CD4-positive, alpha-beta T cell treated with Interleukin-4 for 1 hour (primary cell): ENCODE data around the gene POLD1.
"Not testable (repeated sequence)": the region's sequence is repeated elsewhere in the genome, so short reads cannot be mapped to it uniquely, and the experiment has no call there.

ENCODE experiments used
- DNase-seq, 2 donors: peaks; one replicate each; pipeline ENCODE4 v3.0.0-alpha.2; 2020 to 2022

The POLD1 gene

GRCh38 chr19:50439130-50439529, 55.0 kb downstream of the POLD1 start:
- not testable (repeated sequence) for DNase-seq

- no peak for DNase-seq
Measured at GRCh38 chr19:50444059-50444458, 59.9 kb downstream of the POLD1 start.

- no peak for DNase-seq
Measured at GRCh38 chr19:50447053-50447452, 62.9 kb downstream of the POLD1 start.

- DNase-seq = no peak
Measured at GRCh38 chr19:50447750-50448149, 63.6 kb downstream of the POLD1 start.

- no peak for DNase-seq
Measured at GRCh38 chr19:50449236-50449899, 65.2 kb downstream of the POLD1 start.

GRCh38 chr19:50450369-50451222, 66.4 kb downstream of the POLD1 start:
- DNase-seq = no peak

- DNase-seq = no peak
Measured at GRCh38 chr19:50451223-50451534, 67.0 kb downstream of the POLD1 start.

- no peak for DNase-seq
Measured at GRCh38 chr19:50453243-50453642, 69.1 kb downstream of the POLD1 start.

- DNase-seq = no peak
Measured at GRCh38 chr19:50455992-50456391, 71.8 kb downstream of the POLD1 start.

GRCh38 chr19:50457300-50457699, 73.2 kb downstream of the POLD1 start:
- no peak for DNase-seq

- no peak for DNase-seq
Measured at GRCh38 chr19:50458396-50459066, 74.4 kb downstream of the POLD1 start.

- DNase-seq = no peak
Measured at GRCh38 chr19:50459067-50459456, 74.9 kb downstream of the POLD1 start.

- DNase-seq = no peak
Measured at GRCh38 chr19:50459638-50460037, 75.5 kb downstream of the POLD1 start.

GRCh38 chr19:50460161-50460765, 76.1 kb downstream of the POLD1 start:
- DNase-seq = peak in 1 of 2 donors; percentile 50

- DNase-seq = peak; percentile 74 to 75
Measured at GRCh38 chr19:50461066-50461875, 77.1 kb downstream of the POLD1 start.

GRCh38 chr19:50462970-50463369, 78.8 kb downstream of the POLD1 start:
- no peak for DNase-seq

- DNase-seq = no peak
Measured at GRCh38 chr19:50464348-50464747, 80.2 kb downstream of the POLD1 start.

- no peak for DNase-seq
Measured at GRCh38 chr19:50465000-50465399, 80.9 kb downstream of the POLD1 start.

GRCh38 chr19:50465986-50466705, 82.0 kb downstream of the POLD1 start:
- no peak for DNase-seq

- DNase-seq = no peak
Measured at GRCh38 chr19:50466706-50467039, 82.5 kb downstream of the POLD1 start.

GRCh38 chr19:50467566-50467965, 83.4 kb downstream of the POLD1 start:
- no peak for DNase-seq
